SK-N-MC (cell line): ENCODE results near the gene ABTB2.

Source experiments
- DNase-seq: peaks from one replicate; pipeline ENCODE4 v3.0.0-alpha.2; 2011; ENCODE audit warnings: low read depth, low spot score
- H3K27ac ChIP-seq: fragments of 200-600 bp; sonication (generic); 2 replicates; pipeline ENCODE4 v1.5.1; 2016; ENCODE audit warnings: mixed run types
- H3K36me3 ChIP-seq: fragments of 200-600 bp; sonication (generic); 2 replicates; pipeline ENCODE4 v1.6.1; 2017; ENCODE audit warnings: antibody characterized with exemption, low read length, mixed read lengths; ENCODE audit not compliant: insufficient read depth
- H3K4me3 ChIP-seq: fragments of 200-600 bp; sonication (generic); 2 replicates; pipeline ENCODE4 v1.5.1; 2016
- H3K9ac ChIP-seq: fragments of 200-600 bp; sonication (generic); 2 replicates; pipeline ENCODE4 v1.8.0; 2017; ENCODE audit warnings: mixed run types, mixed read lengths; ENCODE audit not compliant: insufficient read length
- H3K9me3 ChIP-seq: fragments of 200-600 bp; sonication (generic); 2 replicates; pipeline ENCODE4 v1.6.1; 2017; ENCODE audit warnings: low read depth, mild to moderate bottlenecking, antibody characterized with exemption, low read length, moderate library complexity, mixed read lengths
- EZH2 ChIP-seq: fragments of 200-600 bp; sonication (generic); IDR thresholded peaks from one replicate; pipeline ENCODE4 v1.6.1; 2017; ENCODE audit warnings: antibody characterized with exemption
- FOXP2 ChIP-seq: optimal IDR thresholded peaks from 2 replicates; pipeline ENCODE3; 2011; ENCODE audit warnings: mild to moderate bottlenecking, moderate library complexity; ENCODE audit not compliant: insufficient read depth; ENCODE audit errors: extremely low read length, control extremely low read depth
- POLR2AphosphoS5 ChIP-seq: IDR thresholded peaks from 2 replicates; pipeline ENCODE4 v1.6.1; 2012; ENCODE audit warnings: mild to moderate bottlenecking, low read depth, low read length, borderline replicate concordance

Gene ABTB2

DNA sequence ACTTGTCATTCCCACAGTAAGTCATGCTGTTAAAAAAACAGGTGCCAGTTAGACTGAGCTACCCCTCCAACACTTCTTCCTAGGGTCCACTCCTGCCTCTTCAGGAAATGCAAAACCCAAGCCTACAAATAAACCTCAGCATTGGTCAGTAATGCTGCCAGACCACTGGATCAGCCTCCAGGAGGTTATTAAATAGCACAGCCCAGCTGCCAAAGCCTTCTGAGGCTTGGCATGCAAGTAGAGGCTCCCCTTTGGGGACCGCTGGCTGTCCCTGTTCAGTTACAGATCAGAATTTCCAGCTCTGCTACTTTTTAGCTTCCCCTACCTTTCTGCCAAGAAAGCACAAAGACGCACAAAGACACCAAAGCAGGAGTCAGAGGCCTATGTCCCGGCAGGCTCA, 33.3 kb downstream of the ABTB2 start:
- H3K4me3 ChIP-seq, result no peak overlapping the region
- no peaks in the 10 kb centered on the region for H3K9me3 ChIP-seq
- no peak for DNase-seq
- no peak for TF ChIP-seq EZH2
- no peak for TF ChIP-seq POLR2AphosphoS5
- TF ChIP-seq FOXP2, result no peak
- no peaks in the 10 kb centered on the region for H3K36me3 ChIP-seq
- no peak overlapping the region for H3K27ac ChIP-seq
- H3K9ac ChIP-seq, result no peak overlapping the region

DNA sequence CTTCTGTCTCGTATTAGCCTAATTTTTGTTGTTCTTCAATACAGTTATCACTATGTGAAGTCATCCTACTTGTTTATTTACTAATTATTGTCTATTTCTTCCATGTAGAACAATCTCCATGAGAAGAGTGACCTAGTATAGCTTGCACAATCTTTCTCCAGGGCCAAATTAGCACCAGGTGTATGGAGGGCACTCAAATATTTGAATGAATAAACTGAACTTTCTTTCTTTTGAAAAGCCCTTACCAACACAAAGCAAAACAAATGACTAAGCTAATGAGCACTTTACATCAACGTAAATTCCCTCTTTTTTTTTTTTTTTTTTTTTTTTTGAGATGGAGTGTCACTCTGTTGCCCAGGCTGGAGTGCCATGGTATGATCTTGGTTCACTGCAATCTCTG, 34.2 kb downstream of the ABTB2 start:
- no peak overlapping the region for H3K9ac ChIP-seq
- TF ChIP-seq POLR2AphosphoS5 (no peak), FOXP2 (no peak), EZH2 (no peak)
- no peak overlapping the region for H3K4me3 ChIP-seq
- no peaks in the 10 kb centered on the region for H3K9me3 ChIP-seq
- no peaks in the 10 kb centered on the region for H3K36me3 ChIP-seq
- no peak overlapping the region for H3K27ac ChIP-seq
- DNase-seq, result no peak

DNA sequence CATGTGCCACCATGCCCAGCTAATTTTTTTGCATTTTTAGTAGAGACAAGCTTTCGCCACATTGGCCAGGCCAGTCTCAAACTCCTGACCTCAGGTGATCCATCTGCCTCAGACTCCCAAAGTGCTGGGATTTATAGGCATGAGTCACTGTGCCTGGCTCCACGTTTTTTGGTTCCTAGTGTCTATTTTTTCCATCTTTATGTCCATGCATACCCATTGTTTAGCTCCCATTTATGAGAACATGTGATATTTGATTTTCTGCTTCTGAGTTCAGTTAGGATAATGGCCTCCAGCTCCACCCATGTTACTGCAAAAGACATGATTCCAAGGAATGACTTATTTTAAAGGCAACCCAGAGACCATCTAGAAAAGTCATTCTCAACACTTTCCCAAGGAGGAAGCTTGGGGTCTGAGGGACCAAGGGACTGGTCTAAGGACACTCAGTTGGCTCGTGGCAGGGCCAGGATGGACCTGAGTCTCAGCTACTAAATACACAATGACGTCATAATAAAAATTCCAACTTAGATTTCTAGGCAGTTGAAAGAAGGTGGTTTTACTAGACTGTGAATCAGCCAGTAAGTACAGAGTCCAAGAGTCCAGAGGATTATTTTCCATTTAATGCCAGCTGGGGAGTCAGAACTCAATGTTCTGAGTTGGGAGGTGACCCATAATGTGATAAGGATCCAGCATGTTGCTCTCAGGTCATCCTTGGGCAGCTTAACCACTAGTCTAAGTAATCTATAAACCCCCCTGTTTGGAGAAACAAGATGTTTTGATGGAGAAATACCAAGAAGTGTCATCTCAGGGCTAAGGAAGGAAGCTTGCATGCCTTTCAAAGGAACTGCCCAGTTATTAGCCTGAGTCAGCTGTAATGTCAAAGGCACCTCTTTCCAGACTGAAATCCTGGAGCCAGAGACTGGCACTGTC, 39.4 kb downstream of the ABTB2 start:
- no peak overlapping the region for H3K27ac ChIP-seq
- no peaks in the 10 kb centered on the region for H3K9me3 ChIP-seq
- H3K9ac ChIP-seq, result no peak overlapping the region

DNA sequence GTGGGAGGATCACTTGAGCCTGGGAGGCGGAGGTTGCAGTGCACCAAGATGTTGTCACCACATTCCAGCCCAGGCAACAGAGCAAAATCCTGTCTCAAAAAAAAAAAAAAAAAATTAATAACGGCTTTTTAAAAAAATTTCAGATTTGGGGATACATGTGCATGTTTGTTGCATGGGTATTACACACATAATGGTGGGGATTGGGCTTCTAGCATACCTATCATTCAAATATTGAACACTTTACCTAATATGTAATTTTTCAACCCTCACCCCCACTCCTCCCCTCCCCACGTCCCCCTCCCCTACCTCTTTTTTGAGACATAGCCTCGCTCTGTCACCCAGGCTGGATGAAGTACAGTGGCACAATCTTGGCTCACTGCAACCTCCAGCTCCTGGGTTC, 40.1 kb downstream of the ABTB2 start:
- no peak overlapping the region for H3K27ac ChIP-seq
- H3K36me3 ChIP-seq, result no peaks in the 10 kb centered on the region
- DNase-seq, result no peak
- H3K9ac ChIP-seq, result no peak overlapping the region
- TF ChIP-seq FOXP2 (no peak), EZH2 (no peak), POLR2AphosphoS5 (no peak)
- no peaks in the 10 kb centered on the region for H3K9me3 ChIP-seq
- no peak overlapping the region for H3K4me3 ChIP-seq

More for the DNA sequence above, 39.4 kb downstream of the ABTB2 start:
- TF ChIP-seq POLR2AphosphoS5 (no peak), FOXP2 (no peak), EZH2 (no peak)
- H3K4me3 ChIP-seq, result no peak overlapping the region
- DNase-seq, result no peak
- no peaks in the 10 kb centered on the region for H3K36me3 ChIP-seq

- no peak overlapping the region; the same call in 1 of the 2 replicates for H3K27ac ChIP-seq
- DNase-seq, result no peak
- no peaks in the 10 kb centered on the region for H3K36me3 ChIP-seq
- no peak overlapping the region for H3K4me3 ChIP-seq
- H3K9me3 ChIP-seq, result no peaks in the 10 kb centered on the region
- TF ChIP-seq EZH2 (no peak), POLR2AphosphoS5 (no peak), FOXP2 (no peak)
- no peak overlapping the region for H3K9ac ChIP-seq
Observed at GRCh38 chr11:34317036-34317360, 40.8 kb downstream of the ABTB2 start.

DNA sequence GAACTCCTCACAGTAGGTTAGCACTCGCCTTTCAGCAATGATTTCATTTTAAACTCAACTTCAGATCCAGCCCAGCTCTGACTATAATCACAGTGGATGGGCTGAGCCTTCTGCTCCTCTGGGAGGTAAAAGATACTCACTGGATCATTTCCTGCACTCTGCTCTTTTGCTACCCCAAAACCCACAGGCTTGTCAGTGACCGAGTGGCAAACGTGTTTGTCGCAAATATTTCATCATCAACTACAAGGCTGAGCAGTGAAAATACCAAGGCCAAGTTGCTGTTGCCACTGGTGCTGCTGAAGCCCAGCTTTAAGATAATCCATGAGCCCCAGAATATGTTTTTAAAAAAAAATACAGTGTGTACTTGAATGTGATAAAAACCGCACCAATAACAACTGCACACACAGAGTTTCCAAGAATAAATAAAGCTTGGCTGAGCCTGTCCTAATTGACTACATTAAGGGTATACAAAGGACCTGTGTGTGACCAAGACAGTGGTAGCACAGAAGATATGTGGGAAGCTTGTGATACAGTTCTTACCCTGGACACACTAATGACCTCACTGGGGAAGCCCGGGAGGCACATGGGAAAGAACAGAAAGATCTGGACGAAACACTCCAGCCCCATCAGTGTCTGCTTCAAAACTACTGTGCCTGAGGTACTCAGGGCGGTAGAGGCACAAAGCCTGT, 41.3 kb downstream of the ABTB2 start:
- TF ChIP-seq EZH2, result no peak
- TF ChIP-seq FOXP2, result no peak
- TF ChIP-seq POLR2AphosphoS5, result no peak
- no peaks in the 10 kb centered on the region for H3K36me3 ChIP-seq
- peak overlapping the region; percentile 43; the same call in 1 of the 2 replicates for H3K27ac ChIP-seq
- no peak overlapping the region for H3K9ac ChIP-seq
- no peak overlapping the region for H3K4me3 ChIP-seq
- no peak for DNase-seq
- no peaks in the 10 kb centered on the region for H3K9me3 ChIP-seq

- Histone ChIP-seq H3K9me3 (no peaks in the 10 kb centered on the region), H3K9ac (no peak overlapping the region), H3K4me3 (no peak overlapping the region), H3K27ac (no peak overlapping the region), H3K36me3 (no peaks in the 10 kb centered on the region)
- no peak for DNase-seq
- TF ChIP-seq EZH2 (no peak), FOXP2 (no peak), POLR2AphosphoS5 (no peak)
Observed at GRCh38 chr11:34315394-34315793, 42.4 kb downstream of the ABTB2 start.

- no peak for TF ChIP-seq FOXP2
- TF ChIP-seq POLR2AphosphoS5, result no peak
- TF ChIP-seq EZH2, result no peak
- Histone ChIP-seq H3K9ac (no peak overlapping the region), H3K4me3 (no peak overlapping the region), H3K9me3 (no peaks in the 10 kb centered on the region), H3K36me3 (no peaks in the 10 kb centered on the region), H3K27ac (no peak overlapping the region)
- no peak for DNase-seq
Observed at GRCh38 chr11:34314936-34315335, 42.9 kb downstream of the ABTB2 start.

DNA sequence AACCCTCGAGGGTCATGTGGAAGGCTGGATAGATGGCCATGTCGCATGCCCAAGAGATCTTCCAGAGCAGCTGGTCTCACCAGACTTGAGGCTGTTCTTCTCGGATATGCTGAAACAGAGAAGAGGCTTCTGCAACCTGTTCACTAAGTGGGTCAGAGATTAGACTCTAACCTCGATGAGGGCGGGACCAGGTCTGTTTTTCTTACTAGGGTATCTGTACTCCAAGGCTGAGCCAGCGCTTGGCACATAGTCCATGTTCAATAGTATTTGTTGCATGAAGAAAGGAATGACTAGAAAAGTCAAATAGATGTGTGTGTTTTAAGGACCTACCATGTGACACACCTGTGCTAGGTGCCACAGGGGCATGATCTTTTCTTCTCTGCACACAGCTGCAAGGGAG, 43.6 kb downstream of the ABTB2 start:
- no peak for TF ChIP-seq EZH2
- TF ChIP-seq POLR2AphosphoS5, result no peak
- TF ChIP-seq FOXP2, result no peak
- no peak for DNase-seq
- no peaks in the 10 kb centered on the region for H3K36me3 ChIP-seq
- H3K27ac ChIP-seq, result no peak overlapping the region
- H3K9me3 ChIP-seq, result no peaks in the 10 kb centered on the region
- H3K4me3 ChIP-seq, result no peak overlapping the region
- H3K9ac ChIP-seq, result no peak overlapping the region
